GM08714 (cell line): Measurements from ENCODE around the gene SPTSSA.
"Not testable (repeated sequence)": the region's sequence is repeated elsewhere in the genome, so short reads cannot be mapped to it uniquely, and the experiment has no call there.

Experiments
- H3K4me3 ChIP-seq: fragments of 200-500 bp; sonication (Bioruptor generic); 2 replicates; pipeline ENCODE4 v1.5.1; 2014; ENCODE audit warnings: mild to moderate bottlenecking, low read length, inconsistent platforms
- ZNF274 ChIP-seq: IDR thresholded peaks from 2 replicates; pipeline ENCODE4 v1.6.1; 2012; ENCODE audit warnings: mild to moderate bottlenecking, low read depth, low read length

The SPTSSA gene

DNA sequence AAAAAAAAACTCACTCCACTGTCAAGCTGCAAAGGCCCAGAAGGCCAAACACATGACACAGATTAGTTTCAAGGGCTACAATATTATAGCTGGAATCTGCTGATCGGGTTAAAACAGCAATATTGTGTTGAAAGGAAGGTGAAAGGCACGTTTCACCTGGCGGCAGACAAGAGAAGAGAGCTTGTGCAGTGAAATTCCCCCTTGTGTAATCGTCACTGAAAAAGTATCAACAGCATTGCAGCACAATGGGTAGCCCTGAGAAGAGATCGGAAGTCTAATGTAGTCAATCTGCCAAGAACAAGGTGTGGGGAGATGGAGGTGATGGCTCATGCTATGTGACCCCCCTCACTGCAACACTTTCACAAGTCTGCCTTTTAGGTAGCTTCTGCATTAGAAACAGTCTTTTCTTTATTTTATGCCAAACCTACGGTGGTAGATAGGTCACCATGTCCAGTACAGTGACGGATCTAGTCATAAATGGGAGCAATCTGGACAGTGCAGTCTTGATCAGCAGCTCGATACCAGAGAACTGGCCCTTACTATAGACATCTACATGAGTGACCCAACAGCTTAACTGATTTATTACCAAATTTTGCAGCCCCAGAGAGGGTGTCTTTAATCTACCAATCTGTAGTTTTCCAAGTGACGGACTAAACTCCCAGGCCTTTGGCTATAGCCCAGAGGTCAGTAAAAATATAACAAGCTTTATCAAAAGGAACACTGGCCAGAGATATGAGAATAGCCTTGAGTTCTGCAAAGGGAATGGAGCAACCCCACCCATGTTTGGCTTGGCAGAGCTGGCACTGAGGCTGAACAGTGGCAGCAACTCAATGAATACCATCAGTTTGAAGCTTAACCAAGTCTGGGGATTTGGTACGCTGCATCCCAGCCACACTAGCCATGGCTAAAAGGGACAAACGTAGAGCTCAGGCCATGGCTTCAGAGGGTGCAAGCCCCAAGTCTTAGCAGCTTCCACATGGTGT lies 35.4 kb downstream of the SPTSSA start:
- TF ChIP-seq ZNF274: no peak
- H3K4me3 ChIP-seq: no peak overlapping the region

GRCh38 chr14:34425095-34425851 lies 36.8 kb downstream of the SPTSSA start:
- H3K4me3 ChIP-seq: no peak overlapping the region
- no peak for TF ChIP-seq ZNF274

DNA sequence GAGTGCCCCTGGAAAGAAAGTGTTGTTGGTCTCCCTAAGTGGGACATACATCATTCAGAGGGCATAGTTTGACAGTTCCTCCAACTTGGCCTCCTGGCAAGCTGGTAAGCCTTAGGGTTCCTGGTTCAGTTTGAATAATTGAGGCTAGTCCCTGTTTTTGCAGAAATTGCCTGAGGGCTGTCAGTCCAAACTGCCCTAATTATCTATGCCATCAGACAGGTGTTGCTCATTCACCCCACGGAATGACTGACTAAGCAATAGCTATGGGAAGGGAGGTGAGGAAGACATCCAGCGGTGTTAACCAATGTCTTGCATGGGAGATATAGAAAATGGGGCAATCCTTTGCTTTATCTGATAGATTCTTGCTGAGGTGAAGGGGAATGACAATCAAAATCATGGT lies 37.6 kb downstream of the SPTSSA start:
- no peak for TF ChIP-seq ZNF274

GRCh38 chr14:34423445-34423844 lies 38.6 kb downstream of the SPTSSA start:
- no peak for TF ChIP-seq ZNF274
- no peak overlapping the region for H3K4me3 ChIP-seq

More for the DNA sequence above, 37.6 kb downstream of the SPTSSA start:
- no peak overlapping the region for H3K4me3 ChIP-seq

GRCh38 chr14:34420547-34421150 lies 41.4 kb downstream of the SPTSSA start:
- no peak for TF ChIP-seq ZNF274

GRCh38 chr14:34409721-34410120 lies 52.3 kb downstream of the SPTSSA start:
- TF ChIP-seq ZNF274: no peak
- no peak overlapping the region for H3K4me3 ChIP-seq

More at GRCh38 chr14:34420547-34421150, 41.4 kb downstream of the SPTSSA start:
- H3K4me3 ChIP-seq: no peak overlapping the region

DNA sequence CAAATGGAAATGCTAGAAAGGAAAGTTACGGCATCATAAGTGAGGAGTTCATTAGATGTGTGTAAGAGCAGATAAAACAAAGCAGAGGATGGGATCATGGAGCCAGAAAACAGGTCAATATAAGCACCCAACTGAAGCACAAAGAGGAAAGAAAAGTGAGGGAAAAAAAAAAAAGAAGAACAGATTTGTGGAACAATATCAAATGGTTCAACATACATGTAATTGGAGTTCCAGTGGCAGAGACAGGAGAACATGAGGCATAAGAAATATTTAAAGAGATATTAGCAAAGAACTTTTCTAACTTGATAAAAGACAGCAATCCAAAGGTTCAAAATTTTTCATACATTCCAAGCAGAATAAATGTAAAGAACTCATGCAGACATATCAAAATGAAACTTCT lies 54.1 kb downstream of the SPTSSA start:
- H3K4me3 ChIP-seq: no peak overlapping the region
- no peak for TF ChIP-seq ZNF274

DNA sequence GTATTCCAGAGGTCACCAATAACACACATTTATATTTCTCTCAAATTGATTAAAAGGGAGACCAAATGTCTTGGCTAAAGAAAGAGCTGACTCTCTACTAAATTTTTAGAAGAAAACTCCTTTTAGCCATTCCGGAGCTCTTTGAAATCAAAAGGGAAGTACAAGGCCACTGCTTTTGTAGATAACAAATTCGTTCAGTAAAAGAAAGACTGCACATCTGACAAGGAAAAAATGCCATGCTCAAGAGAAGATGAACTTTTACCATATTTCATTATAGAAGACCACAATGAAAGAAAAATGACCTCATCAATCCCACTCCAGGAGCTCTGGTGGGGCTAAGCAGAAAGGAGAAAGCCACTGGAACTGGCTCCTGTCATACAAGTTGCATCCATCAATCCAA lies 57.6 kb downstream of the SPTSSA start:
- no peak for TF ChIP-seq ZNF274
- no peak overlapping the region for H3K4me3 ChIP-seq

DNA sequence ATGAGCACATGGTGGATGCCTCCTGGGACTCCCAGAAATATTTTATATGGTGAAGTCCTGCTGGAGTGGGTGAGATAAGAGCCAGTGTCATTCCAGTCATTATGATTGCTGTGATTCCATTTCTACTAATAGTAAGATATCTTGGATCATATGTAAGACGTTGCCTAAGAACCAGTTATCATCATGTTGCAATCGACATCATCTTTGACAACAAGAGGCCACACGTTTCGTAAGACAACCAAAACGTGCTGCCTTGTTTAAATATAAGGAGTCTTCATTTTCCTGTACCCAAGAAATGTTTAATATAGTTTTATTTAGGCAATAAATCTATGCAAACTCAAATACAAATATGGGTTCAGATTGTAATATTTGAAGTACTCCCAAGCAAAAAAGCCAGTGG lies 58.4 kb downstream of the SPTSSA start:
- no peak for TF ChIP-seq ZNF274

DNA sequence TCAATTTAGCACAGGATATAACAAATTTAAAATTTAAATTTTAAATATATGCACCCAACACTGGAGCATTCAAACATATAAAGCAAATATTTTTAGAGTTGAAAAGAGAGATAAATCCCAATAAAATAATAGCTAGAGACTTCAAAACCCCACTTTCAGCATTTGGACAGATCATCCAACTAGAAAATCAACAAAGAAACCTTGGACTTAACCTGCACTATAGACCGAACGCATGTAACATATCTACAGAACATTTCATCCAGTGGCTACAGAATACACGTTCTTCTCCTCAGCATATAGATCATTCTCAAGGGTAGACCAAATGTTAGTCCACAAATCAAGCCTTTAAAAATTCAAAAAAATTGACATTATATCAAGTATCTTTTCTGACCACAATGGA lies 64.0 kb downstream of the SPTSSA start:
- TF ChIP-seq ZNF274: no peak
- H3K4me3 ChIP-seq: no peak overlapping the region

More for the DNA sequence above, 58.4 kb downstream of the SPTSSA start:
- H3K4me3 ChIP-seq: no peak overlapping the region

GRCh38 chr14:34387974-34388516 lies 74.0 kb downstream of the SPTSSA start:
- no peak overlapping the region for H3K4me3 ChIP-seq
- TF ChIP-seq ZNF274: no peak

DNA sequence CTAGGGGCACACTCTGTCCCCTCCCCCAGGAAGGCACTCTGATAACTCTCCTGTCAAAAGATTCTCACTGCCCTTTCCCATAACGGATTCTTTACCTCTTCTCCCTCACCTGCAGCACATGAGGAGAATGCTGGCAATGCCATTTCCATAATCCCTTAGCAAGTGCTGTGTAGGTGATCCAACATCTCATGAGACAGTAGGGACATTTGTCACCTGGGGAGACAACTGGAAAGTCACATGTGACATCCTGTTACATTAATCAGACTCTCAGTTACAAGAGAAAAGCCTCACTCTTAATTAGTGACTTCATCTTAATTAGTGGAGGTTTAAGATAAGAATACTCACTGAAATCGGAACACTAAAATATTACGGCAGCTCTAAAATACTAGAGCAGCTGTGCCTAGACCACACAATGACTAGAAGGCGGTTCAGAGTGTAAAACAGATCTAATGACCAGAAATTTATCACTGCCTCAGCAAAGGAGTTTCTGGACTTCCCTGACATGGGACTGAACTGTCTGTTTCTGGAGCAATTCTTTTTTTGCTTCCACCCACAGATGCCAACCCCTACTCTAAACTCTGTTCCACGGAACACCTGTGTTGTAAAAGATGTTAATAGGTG lies 75.1 kb downstream of the SPTSSA start:
- H3K4me3 ChIP-seq: no peak overlapping the region
- no peak for TF ChIP-seq ZNF274

DNA sequence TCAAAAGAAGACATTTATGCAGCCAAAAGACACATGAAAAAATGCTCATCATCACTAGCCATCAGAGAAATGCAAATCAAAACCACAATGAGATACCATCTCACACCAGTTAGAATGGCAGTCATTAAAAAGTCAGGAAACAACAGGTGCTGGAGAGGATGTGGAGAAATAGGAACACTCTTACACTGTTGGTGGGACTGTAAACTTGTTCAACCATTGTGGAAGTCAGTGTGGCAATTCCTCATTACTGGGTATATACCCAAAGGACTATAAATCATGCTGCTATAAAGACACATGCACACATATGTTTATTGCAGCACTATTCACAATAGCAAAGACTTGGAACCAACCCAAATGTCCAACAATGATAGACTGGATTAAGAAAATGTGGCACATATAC lies 76.2 kb downstream of the SPTSSA start:
- H3K4me3 ChIP-seq: not testable (repeated sequence)

DNA sequence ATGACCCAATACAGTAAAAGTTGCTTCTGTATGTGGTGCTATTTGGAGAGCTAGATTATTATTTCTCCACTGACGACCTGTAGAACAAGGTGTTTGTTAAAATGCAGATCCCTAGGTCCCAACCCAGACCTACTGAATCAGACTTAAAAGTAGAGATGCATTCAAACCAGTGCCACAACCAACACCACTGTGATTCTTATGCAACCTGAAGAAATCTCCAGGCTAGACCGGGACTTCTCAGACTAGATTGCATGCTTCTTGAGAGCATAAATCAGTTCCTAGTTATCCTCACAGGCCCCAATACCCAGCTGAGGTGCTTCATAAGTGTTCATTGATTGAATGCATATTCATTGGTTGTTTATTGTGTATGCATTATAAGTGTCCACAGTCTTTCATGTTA lies 78.2 kb downstream of the SPTSSA start:
- H3K4me3 ChIP-seq: no peak overlapping the region
- TF ChIP-seq ZNF274: no peak
